ENCODE results near the gene C5orf24.

GRCh38 chr5:134893748-134894505 is 48.2 kb downstream of the C5orf24 start:
- TF ChIP-seq, protein P1, sequence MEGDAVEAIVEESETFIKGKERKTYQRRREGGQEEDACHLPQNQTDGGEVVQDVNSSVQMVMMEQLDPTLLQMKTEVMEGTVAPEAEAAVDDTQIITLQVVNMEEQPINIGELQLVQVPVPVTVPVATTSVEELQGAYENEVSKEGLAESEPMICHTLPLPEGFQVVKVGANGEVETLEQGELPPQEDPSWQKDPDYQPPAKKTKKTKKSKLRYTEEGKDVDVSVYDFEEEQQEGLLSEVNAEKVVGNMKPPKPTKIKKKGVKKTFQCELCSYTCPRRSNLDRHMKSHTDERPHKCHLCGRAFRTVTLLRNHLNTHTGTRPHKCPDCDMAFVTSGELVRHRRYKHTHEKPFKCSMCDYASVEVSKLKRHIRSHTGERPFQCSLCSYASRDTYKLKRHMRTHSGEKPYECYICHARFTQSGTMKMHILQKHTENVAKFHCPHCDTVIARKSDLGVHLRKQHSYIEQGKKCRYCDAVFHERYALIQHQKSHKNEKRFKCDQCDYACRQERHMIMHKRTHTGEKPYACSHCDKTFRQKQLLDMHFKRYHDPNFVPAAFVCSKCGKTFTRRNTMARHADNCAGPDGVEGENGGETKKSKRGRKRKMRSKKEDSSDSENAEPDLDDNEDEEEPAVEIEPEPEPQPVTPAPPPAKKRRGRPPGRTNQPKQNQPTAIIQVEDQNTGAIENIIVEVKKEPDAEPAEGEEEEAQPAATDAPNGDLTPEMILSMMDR (conservative IDR thresholded peaks at IDR 0.05; ENCODE audit: low read depth, low read length): no peak
- no peak for TF ChIP-seq EZH2 (IDR thresholded peaks at IDR 0.05; ENCODE audit: borderline replicate concordance, low read depth, low read length, poor library complexity, severe bottlenecking)

All from A673 (cell line).